T-helper 22 cell (primary cell): ENCODE measurements around the gene COX19.
A peak's percentile ranks its signal among the peaks of the same experiment; 100 is the strongest.

Source experiments
- DNase-seq: peaks from one replicate; pipeline ENCODE4 v3.0.0-alpha.2; 2020; ENCODE audit warnings: low read depth

COX19 gene, protein sequence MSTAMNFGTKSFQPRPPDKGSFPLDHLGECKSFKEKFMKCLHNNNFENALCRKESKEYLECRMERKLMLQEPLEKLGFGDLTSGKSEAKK

DNA sequence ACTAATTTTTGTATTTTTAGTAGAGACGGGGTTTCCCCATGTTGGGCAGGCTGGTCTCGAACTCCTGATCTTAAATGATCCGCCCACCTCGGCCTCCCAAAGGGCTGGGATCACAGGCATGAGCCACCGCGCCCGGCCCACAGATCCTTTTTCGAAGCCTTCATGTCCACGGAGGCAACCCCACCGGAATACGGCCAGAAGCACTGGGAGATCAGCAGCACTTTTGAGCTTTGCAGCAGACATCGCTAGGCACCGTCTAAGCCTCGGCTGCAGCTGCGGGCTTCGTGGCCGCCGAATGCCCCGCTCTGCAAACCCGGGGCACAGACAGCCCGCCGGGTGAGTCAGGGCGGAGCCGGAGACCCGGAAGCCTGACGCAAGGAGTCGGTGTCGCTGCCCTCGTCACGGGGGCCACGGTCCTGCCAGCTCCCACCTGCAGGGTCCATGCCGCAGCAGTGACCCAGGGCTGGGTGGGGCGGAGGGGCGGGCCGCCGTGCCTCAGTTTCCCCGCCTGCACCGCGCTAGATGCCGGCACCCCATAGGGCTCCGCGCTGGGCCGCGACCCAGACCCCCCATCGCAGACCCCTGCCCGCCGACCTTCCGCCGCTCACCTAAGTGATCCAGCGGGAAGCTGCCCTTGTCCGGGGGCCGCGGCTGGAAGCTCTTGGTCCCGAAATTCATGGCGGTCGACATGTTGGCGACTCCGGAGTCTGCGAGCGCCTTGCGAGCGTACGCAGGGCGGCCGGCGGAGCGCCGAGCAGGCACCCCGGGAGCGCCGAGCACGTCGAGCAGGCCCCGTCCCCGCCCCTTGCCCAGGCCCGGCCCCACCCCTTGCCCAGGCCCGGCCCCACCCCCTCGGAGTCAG, at the start of gene COX19:
TSS of gene COX19 (minus strand) at position 730 of the 862 bp plus-strand sequence. CDS start at position 690, 40 bp downstream.
- peak; percentile 82 for DNase-seq

DNA sequence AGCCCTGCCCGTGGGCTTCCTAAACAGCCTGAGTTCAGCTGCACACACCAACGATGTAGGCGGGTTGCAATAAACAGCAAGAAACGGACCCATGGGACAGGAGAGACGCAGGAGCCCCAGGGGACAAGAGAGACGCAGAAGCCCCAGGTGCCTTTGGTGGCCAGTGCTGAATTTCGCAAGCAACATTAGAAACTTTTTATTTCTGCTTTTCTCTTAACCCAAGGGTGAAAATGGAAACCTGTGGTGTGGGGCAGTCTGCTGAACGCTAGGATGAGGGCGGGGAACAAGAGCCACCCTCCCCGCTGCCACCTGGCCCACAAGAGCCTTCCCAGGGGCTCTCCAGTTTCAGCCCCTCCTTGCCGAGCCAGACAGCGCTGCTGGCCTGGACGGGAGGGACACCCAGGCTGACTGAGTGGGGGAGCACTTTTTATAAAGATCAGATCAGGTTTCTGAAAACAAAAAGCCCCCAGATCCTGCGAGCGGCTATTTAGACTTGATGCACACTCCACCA, 49.0 kb upstream of the COX19 start:
- DNase-seq = no peak

DNA sequence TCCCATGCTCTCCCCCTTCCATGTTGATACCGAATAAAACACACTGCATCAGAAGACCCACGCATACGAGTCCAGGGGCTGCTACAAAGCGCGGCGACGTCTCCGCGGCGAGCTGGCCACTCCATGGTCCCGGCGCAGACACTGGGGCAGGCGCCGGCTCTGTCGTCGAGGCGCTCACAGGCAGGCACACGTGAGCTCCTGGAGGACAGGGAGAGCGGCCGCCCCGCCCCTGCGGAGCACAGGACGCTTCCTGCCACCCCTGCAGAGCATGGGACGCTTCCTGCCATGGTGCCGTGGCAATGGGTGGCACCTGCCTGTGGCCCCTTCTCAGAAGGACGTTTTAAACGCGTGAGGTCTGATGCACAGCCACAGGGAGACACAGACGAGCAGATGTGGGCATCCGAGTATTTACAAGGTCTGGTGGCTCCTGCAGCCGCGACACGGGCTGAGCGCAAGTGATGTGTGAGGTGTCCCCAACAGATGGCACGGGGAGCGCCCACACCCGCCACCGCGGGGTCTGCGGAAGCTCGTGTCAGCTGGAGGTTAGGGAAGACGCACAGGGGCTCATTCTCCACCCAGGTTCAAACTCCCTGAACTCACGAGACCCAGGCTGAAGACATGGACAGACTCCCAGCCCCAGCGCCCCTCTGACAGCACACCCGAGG, 47.6 kb upstream of the COX19 start:
- DNase-seq = no peak

DNA sequence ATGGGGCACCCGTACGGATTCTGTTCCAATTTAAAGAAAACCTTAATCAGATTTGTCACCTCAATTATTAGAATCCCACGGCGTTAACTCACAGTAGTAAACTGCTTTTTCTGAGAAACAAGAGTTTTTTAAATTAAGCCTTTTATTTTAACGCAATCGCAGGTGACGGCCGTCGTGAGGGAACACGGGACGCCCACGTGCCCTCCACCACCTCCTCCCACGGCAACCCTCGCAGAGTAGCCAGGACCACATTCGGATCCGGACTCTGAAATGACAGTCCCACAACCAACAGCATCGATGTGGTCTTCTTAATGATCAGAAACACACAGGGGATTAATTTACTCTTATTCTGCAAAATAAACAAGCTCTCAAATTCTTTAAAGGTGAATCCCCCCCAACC, 47.0 kb upstream of the COX19 start:
- no peak for DNase-seq

DNA sequence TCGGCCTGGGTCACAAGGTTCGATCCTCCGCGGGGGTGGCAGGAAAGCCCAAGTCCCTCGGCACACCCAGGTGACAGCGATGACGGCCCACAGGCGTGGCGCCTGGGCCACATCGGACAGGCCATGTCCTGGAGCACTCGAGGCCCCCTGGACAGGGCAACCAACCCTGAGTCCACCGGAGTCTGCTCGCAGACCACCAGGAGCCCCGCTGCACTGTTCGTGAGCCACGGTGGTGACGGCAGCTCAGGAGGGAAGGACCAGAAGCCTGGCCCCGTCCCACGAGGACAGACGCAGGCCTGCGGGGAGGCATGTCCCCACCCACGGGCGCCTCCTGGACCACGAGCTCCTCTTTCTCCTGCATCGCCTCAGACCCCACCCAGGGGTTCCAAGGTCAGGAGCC, 46.6 kb upstream of the COX19 start:
- DNase-seq = no peak

DNA sequence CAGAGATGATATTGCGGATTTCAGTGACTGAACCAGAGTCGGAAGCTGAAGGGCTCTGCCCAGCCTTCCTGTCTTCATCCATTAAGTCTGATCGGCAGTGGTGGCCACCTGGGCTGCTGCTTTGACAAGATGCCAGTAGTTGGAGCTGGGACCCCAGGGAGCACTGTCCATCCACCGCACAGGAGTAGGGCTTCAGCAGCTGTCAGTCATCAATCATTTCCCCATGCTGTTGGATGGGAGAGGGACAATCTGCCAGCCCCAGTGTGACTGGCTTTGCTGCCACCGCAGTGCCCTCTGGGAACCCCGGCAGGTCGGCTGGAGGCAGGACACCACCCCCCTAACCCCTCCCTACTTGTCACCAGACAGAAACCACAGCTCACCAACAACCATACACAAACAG, 46.0 kb upstream of the COX19 start:
- no peak for DNase-seq

DNA sequence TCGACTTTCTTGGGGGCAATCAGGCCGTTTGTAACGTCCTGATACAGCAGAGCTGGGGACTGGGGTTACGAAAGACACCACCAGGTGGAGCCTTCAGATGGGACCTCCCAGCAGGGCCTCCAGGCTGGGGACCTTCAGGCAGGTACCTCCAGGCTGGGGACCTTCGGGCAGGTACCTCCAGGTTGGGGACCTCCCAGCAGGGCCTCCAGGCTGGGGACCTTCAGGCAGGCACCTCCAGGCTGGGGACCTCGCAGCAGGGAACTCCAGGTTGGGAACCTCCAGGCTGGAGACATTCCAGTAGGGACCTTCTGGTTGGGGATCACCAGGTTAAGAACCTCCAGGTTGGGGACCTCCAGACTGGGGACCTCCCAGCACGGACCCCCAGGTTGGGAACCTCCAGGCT, 45.5 kb upstream of the COX19 start:
- no peak for DNase-seq

DNA sequence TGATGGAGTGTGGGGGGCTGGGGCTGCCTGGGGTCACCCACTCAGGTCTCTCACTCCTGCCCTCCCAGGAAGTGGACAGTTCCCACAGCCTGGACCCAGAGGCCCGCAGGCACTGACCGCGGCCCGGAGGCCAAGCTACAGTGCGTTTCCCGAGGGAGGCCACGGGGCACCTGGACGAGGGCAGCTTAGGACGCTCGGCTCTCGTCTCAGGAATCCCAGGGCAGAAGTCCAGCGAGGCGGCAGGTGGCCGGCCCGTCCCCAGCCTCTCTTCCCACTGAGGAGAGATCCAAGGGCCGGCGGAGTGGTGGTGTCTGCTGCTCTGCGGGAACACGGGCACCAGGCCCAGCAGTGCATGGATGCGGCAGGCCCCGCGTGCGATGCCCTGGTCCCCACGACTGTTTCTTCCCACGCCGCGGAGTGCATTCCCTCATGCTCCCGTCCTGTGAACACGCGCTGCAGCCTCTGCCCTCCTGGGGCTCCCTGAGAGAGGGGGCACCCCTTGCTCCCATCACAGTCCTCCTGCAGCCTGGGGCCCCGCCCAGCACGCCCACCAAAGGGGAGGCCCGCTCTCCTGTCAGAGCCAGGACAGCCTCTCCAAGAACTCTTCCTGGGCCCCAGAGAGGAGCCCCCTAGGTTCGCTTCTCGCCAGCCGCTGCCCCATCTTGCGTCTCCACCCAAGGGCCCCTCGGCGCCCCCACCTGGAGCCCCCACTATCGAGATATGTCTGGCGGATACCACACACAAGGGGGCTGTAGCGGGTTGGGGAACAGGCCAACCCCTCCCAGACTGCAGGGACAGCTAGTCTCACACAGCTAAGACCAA, 44.7 kb upstream of the COX19 start:
- no peak for DNase-seq

DNA sequence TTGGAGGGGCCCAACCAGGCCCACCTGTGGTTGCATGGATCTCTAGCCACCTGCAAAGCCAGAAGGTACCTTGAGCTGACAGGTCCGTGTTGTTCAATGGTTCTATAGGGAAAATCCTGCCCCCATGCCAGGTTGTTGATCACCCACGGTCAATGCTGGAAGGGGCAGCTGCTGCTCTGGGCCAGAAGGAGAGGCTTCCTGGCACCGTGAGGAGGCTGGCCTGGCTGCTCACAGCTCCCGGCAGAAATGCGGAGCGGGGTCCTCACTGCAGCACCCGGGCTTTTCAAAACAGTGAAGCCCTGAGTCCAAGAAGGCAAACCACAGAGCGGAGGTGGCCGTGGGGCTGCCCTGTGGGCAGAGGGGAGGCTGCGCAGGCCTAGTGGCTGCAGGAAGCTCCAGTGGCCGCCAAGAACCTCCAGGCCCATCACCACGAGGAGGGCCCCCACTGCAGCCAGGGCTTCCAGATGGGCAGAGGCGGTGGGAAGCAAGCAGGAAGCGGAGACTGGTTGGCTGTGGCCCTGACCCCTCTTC, 44.0 kb upstream of the COX19 start:
- no peak for DNase-seq

DNA sequence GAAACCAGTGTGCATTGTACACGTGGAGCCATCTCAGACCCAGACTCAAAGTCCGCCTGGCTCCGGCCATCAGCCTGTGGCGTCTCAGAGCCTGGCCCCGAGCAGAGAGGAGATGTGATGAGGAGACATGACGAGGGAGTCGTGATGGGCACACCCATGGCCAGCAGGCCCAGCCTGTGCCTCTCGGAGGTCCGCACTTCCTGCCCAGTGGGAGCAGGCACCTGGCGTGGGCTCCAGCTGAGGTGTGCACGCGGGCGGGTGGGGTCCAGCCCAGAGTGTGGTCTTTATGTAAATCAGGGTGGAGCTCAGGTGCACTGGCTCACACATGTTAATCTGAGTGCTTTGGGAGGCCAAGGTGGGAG, 43.0 kb upstream of the COX19 start:
- DNase-seq = no peak

DNA sequence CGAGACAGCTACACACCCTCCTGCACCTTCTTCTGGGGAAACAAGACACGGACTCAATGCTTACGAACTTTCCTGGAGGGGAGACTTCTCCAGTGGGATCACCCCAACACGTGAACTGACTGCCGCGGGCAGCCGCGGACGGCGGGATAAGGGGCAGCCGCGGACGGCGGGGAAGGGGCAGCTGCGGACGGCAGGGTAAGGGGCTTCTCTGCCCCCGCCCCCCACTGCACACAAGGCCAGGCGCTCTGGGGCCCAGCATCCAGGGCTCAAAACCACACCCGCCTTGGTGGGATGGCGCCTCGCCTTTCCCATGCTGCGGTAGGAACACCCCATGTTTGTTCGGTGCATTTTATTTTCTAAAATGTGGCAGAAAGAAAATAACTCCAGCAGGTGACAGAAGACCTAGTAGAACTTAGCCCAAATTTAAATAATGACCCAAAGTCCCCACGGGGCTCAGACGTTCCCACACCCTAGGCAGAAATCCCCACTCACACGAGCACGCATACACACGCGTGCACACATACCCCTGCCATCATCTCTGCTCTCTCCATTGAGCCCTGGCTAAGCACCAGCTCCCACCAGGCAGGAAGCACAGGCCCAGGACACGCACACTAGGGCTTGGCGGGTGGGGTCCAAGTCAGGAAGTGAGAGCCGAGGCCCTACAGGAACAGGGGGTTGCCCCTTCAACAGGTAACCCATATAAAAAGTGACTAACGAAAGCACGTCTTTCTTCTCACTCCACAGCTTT, 42.4 kb upstream of the COX19 start:
- no peak for DNase-seq

DNA sequence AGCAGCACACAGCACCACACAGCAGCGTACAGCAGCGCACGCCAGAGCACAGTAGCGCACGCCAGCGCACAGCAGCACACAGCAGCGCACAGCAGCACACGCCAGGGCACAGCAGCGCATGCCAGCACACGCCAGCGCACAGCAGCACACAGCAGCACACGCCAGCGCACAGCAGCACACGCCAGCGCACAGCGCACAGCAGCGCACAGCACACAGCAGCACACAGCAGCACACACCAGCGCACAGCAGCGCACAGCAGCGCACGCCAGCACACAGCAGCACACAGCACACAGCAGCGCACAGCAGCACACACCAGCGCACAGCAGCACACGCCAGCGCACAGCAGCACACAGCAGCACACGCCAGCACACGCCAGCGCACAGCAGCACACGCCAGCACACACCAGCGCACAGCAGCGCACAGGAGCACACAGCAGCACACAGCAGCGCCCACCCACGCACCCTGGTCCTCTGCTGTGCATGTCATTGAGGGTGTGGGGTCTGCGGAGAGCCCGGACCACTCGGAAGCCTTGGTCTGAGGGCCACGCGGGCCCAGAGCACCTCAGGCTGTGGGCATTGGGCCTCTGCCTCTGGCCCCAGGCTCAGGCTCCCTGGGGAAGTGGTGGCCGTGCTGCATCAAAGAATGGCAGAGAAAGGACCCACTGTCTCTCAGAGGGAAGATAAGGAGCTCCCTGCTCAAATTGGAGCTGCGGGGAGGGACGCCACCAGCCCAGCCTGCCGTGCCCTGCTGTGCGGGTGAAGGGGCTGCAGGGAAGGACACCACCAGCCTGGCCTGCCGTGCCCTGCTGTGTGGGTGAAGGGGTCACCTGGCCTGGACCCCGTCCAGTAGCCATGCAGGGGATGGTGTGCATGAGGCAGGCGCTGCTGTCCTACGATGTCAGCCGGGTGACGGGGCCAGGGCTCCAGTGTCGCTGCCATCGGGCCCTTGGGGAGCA, 41.5 kb upstream of the COX19 start:
- DNase-seq = no peak

DNA sequence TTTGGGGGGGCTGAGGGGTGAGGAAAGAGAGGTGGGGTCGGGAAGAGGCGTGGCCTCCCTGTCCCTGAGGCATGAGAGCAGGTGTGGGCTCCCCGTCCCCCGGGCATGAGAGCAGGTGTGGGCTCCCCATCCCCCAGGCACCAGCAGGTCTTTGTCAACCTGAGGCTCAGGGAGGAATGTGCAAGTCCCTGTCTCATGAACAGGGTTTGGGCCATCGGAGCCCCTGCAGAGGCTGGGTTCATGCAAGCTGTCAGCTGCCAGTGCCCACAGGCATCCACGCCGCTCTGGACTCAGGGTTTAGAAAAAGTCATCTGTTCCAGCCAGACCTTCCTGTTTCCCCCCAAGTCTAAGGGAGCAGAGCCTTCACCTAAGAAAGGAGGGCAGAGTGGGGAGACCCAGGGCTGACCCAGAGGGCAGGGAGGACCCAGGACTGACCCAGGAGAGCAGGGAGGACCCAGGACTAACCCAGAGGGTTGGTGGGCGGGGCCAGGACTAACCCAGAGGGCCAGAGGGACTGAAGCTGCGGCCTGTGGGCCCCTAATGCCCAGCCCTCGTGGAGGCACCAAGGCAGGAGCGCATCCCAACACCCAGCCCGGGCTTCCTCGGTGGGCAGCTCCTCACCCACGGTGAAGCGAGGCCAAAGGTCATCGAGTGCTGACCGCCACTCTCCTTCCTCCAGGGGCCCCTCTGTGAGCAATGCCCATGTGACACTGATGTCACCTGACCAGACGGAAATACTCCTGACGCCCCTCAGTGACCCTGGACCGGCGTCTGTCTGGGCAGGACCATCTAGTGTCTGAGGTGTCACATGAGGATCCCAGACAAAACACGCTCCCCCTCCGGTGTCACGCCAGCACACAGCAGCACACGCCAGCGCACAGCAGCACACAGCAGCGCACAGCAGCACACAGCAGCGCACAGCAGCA, 40.1 kb upstream of the COX19 start:
- DNase-seq = no peak

DNA sequence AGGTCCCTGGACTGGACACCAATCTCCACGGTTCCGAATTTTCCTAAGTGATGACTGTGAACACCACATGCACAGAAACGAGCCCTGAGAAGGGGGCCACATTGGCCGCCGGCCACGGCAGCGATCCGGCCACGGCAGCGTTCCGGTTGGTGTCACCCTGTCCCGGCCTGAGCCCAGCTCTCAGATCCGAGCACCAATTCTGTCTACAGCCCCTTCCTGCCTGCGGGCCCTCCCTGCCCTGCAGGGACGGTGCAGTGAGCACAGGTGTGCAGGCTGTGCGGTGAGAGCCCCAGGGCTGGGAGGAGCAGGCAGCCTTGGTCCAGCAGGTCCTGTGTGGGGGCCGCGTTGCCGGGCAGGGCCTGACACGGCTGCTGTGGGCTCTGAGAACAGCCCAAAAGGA, 39.3 kb upstream of the COX19 start:
- no peak for DNase-seq

DNA sequence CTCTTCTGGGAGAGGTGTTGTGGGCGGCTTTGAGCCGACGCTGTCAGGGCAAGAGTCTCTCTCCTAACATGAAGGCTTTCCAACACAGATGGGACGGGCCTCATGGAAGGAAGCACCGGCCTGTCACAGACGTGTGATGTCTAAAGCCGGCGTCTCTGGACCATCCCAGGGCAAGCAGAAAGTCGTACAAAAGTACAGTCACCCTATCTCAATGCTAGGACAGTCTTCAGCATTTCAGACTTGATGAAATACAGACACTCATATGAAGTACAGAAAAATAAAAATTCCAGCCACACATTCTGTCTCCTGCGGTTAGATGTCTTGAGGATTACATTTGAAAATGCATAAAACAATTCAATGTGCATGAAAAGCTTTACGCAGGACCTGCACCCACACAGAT, 38.2 kb upstream of the COX19 start:
- DNase-seq = no peak

DNA sequence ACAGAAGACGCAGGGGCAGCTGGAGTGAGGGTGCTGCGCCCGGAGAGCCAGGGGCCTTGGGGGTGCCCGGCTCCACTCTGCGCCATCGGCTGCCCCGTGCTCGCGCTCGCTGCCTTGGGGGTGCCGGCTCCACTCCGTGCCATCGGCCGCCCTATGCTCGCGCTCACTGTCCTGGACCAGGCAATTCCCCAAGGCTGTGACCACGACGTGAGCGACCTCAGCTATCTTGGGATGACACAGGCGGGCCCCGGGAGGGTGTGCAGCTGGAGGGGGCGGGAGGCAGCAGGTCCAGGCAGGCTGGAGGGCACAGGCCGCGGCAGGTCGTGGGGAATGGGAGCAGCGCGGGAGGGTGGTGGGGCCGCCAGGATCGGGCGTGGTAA, 37.4 kb upstream of the COX19 start:
- DNase-seq = no peak

DNA sequence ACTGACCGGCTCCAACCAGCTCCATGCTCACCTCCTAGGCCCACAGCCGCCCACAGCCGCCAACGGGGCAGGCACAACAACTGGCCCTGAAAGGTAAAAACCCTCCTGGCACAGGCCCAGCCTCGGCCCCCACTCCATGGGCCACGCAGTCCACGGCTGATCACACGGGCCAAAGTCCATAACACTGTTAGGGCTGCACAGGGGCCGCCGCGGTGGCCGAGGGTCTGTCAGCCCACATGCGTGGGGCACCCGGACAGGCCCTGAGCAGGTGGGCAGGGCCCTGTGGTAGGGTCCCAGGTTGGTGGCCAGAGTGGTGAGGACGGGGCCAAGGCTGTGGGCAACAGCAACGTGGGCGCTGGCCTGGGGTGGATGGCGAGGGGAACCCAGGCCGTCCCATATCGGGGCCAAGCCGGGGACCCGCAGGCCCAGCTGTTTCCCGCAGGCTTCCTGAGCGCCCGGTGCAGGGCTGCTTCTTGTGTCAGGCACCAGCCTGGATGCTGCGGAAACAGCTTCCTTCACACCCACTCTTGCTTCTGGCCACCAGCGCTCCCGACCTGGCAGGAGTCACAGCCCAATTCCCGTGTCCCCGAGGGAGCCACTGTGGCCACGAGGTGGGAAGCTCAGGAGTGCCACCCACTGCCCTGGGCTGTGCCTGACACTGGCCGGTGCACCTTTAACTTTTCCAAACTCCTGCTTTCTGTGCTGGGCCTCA, 36.8 kb upstream of the COX19 start:
- DNase-seq = no peak

DNA sequence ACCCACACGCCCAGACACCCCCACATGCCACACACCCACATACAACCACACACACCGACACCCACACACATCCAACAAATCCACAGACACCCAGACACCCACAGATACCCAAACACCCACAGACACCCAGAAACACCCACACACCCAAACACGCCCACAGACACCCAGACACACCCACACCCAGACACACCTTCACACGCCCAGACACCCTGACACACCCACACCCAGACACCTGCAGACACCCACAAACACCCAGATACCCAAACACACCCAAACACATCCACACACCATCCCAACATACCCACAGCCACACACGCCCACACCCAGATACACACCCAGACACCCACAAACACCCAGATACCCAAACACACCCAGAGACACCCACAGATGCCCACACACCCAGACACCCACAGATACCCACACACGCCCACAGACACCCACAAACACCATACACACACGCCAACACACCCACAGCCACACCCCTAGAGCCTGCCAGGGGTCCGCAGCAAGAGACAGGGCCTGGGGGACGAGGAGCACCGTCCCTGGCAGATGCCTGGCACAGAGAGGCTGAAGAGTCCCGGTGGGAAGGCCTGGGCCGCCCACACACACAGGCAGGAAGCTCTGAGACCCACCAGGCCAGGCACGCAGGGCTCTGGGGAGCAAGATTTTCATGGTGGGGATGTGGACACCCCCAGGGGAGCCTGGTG, 36.1 kb upstream of the COX19 start:
- no peak for DNase-seq
